HPDE6-E6E7 (cell line): ENCODE measurements around the gene STARD7.
"Not testable (repeated sequence)": the region's sequence is repeated elsewhere in the genome, so short reads cannot be mapped to it uniquely, and the experiment has no call there.

Experiments
- DNase-seq: peaks from one replicate; pipeline ENCODE4 v3.0.0; 2011; ENCODE audit warnings: missing footprints; ENCODE audit errors: extremely low spot score

The STARD7 gene

GRCh38 chr2:96164459-96165184 is 44.0 kb downstream of the STARD7 start:
- DNase-seq = no peak

GRCh38 chr2:96163768-96164429 is 44.7 kb downstream of the STARD7 start:
- DNase-seq = no peak

- no peak for DNase-seq
These were observed 45.2 kb downstream of the STARD7 start for GRCh38 chr2:96163415-96163767.

- DNase-seq = no peak
These were observed 46.7 kb downstream of the STARD7 start for GRCh38 chr2:96161898-96162297.

- DNase-seq = not testable (repeated sequence)
These were observed 48.3 kb downstream of the STARD7 start for GRCh38 chr2:96160366-96160765.

GRCh38 chr2:96159084-96159830 is 49.4 kb downstream of the STARD7 start:
- no peak for DNase-seq

- DNase-seq = no peak
These were observed 50.1 kb downstream of the STARD7 start for GRCh38 chr2:96158554-96158940.

GRCh38 chr2:96157649-96158553 is 50.7 kb downstream of the STARD7 start:
- no peak for DNase-seq

- no peak for DNase-seq
These were observed 51.5 kb downstream of the STARD7 start for GRCh38 chr2:96156926-96157648.

- no peak for DNase-seq
These were observed 52.4 kb downstream of the STARD7 start for GRCh38 chr2:96156011-96156820.

GRCh38 chr2:96154506-96155380 is 53.9 kb downstream of the STARD7 start:
- DNase-seq = no peak

- no peak for DNase-seq
These were observed 54.6 kb downstream of the STARD7 start for GRCh38 chr2:96153991-96154431.

GRCh38 chr2:96153291-96153713 is 55.3 kb downstream of the STARD7 start:
- no peak for DNase-seq

GRCh38 chr2:96152304-96153161 is 56.1 kb downstream of the STARD7 start:
- DNase-seq = no peak

- DNase-seq = no peak
These were observed 56.9 kb downstream of the STARD7 start for GRCh38 chr2:96151595-96152303.

- DNase-seq = no peak
These were observed 57.6 kb downstream of the STARD7 start for GRCh38 chr2:96150791-96151594.
